ENCODE data around the gene GDF9.

GDF9 gene

GRCh38 chr5:132823481-132824050, 42.7 kb downstream of the GDF9 start:
- no peak overlapping the region for H3K4me3 Mint-ChIP-seq
- H3K9me3 Mint-ChIP-seq: no peaks in the 10 kb centered on the region
- H3K36me3 Mint-ChIP-seq (ENCODE audit: low read depth): no peaks in the 10 kb centered on the region

GRCh38 chr5:132822650-132823480, 43.4 kb downstream of the GDF9 start:
- no peak overlapping the region for H3K4me3 Mint-ChIP-seq
- DNase-seq (no peak), ATAC-seq (peak; percentile 8)
- no peak overlapping the region for H3K27ac Mint-ChIP-seq
- no peaks in the 10 kb centered on the region for H3K9me3 Mint-ChIP-seq
- H3K27me3 Mint-ChIP-seq: peaks cover 66% of the 10 kb centered on the region
- H3K4me1 Mint-ChIP-seq: peaks cover 11% of the 10 kb centered on the region
- no peaks in the 10 kb centered on the region for H3K36me3 Mint-ChIP-seq (ENCODE audit: low read depth)

More at GRCh38 chr5:132823481-132824050, 42.7 kb downstream of the GDF9 start:
- Mint-ChIP-seq H3K27me3 (peaks cover 71% of the 10 kb centered on the region), H3K4me1 (peaks cover 11% of the 10 kb centered on the region), H3K27ac (no peak overlapping the region)
- ATAC-seq (no peak), DNase-seq (no peak)

- no peaks in the 10 kb centered on the region for H3K36me3 Mint-ChIP-seq (ENCODE audit: low read depth)
- H3K27me3 Mint-ChIP-seq: peaks cover 56% of the 10 kb centered on the region
- no peaks in the 10 kb centered on the region for H3K9me3 Mint-ChIP-seq
- peaks cover 11% of the 10 kb centered on the region for H3K4me1 Mint-ChIP-seq
- H3K27ac Mint-ChIP-seq: no peak overlapping the region
- ATAC-seq: no peak
- no peak overlapping the region for H3K4me3 Mint-ChIP-seq
- no peak for DNase-seq
Observed at GRCh38 chr5:132821791-132822190, 44.5 kb downstream of the GDF9 start.

- no peak overlapping the region for H3K27ac Mint-ChIP-seq
- no peak overlapping the region for H3K4me3 Mint-ChIP-seq
- H3K9me3 Mint-ChIP-seq: no peaks in the 10 kb centered on the region
- no peak for DNase-seq
- no peak for ATAC-seq
- peaks cover 52% of the 10 kb centered on the region for H3K27me3 Mint-ChIP-seq
- H3K4me1 Mint-ChIP-seq: peaks cover 11% of the 10 kb centered on the region
- no peaks in the 10 kb centered on the region for H3K36me3 Mint-ChIP-seq (ENCODE audit: low read depth)
Observed at GRCh38 chr5:132821350-132821749, 44.9 kb downstream of the GDF9 start.

GRCh38 chr5:132820162-132820754, 46.0 kb downstream of the GDF9 start:
- ATAC-seq: peak; percentile 90
- H3K9me3 Mint-ChIP-seq: no peaks in the 10 kb centered on the region
- H3K27me3 Mint-ChIP-seq: peaks cover 50% of the 10 kb centered on the region

GRCh38 chr5:132819468-132819867, 46.8 kb downstream of the GDF9 start:
- no peaks in the 10 kb centered on the region for H3K9me3 Mint-ChIP-seq
- peaks cover 11% of the 10 kb centered on the region for H3K4me1 Mint-ChIP-seq
- no peak overlapping the region for H3K27ac Mint-ChIP-seq
- ATAC-seq: no peak
- no peak for DNase-seq
- H3K4me3 Mint-ChIP-seq: peak overlapping the region; percentile 60
- H3K27me3 Mint-ChIP-seq: peaks cover 47% of the 10 kb centered on the region
- no peaks in the 10 kb centered on the region for H3K36me3 Mint-ChIP-seq (ENCODE audit: low read depth)

More at GRCh38 chr5:132820162-132820754, 46.0 kb downstream of the GDF9 start:
- Mint-ChIP-seq H3K27ac (no peak overlapping the region), H3K4me1 (peaks cover 11% of the 10 kb centered on the region), H3K36me3 (ENCODE audit: low read depth) (no peaks in the 10 kb centered on the region), H3K4me3 (peak overlapping the region; percentile 34)
- peak; percentile 94 for DNase-seq

- H3K36me3 Mint-ChIP-seq (ENCODE audit: low read depth): no peaks in the 10 kb centered on the region
- no peak for ATAC-seq
- peaks cover 44% of the 10 kb centered on the region for H3K27me3 Mint-ChIP-seq
Observed at GRCh38 chr5:132817011-132817410, 49.3 kb downstream of the GDF9 start.

GRCh38 chr5:132816554-132816953, 49.7 kb downstream of the GDF9 start:
- H3K27me3 Mint-ChIP-seq: peaks cover 46% of the 10 kb centered on the region
- H3K4me3 Mint-ChIP-seq: no peak overlapping the region
- DNase-seq: no peak
- ATAC-seq: no peak
- H3K9me3 Mint-ChIP-seq: no peaks in the 10 kb centered on the region
- no peak overlapping the region for H3K27ac Mint-ChIP-seq
- H3K4me1 Mint-ChIP-seq: peaks cover 16% of the 10 kb centered on the region
- no peaks in the 10 kb centered on the region for H3K36me3 Mint-ChIP-seq (ENCODE audit: low read depth)

More at GRCh38 chr5:132817011-132817410, 49.3 kb downstream of the GDF9 start:
- Mint-ChIP-seq H3K27ac (no peak overlapping the region), H3K4me3 (no peak overlapping the region), H3K4me1 (peaks cover 16% of the 10 kb centered on the region), H3K9me3 (no peaks in the 10 kb centered on the region)
- no peak for DNase-seq

GRCh38 chr5:132816083-132816482, 50.2 kb downstream of the GDF9 start:
- ATAC-seq: no peak
- H3K36me3 Mint-ChIP-seq (ENCODE audit: low read depth): no peaks in the 10 kb centered on the region

GRCh38 chr5:132815454-132815853, 50.8 kb downstream of the GDF9 start:
- H3K27ac Mint-ChIP-seq: no peak overlapping the region
- DNase-seq: no peak
- H3K36me3 Mint-ChIP-seq (ENCODE audit: low read depth): no peaks in the 10 kb centered on the region
- no peak overlapping the region for H3K4me3 Mint-ChIP-seq
- no peak for ATAC-seq
- H3K9me3 Mint-ChIP-seq: no peaks in the 10 kb centered on the region
- peaks cover 15% of the 10 kb centered on the region for H3K4me1 Mint-ChIP-seq
- H3K27me3 Mint-ChIP-seq: peaks cover 53% of the 10 kb centered on the region

More at GRCh38 chr5:132816083-132816482, 50.2 kb downstream of the GDF9 start:
- H3K27ac Mint-ChIP-seq: no peak overlapping the region
- H3K9me3 Mint-ChIP-seq: no peaks in the 10 kb centered on the region
- no peak overlapping the region for H3K4me3 Mint-ChIP-seq
- peaks cover 48% of the 10 kb centered on the region for H3K27me3 Mint-ChIP-seq
- DNase-seq: no peak
- H3K4me1 Mint-ChIP-seq: peaks cover 16% of the 10 kb centered on the region

- Mint-ChIP-seq H3K36me3 (ENCODE audit: low read depth) (no peaks in the 10 kb centered on the region), H3K4me3 (no peak overlapping the region), H3K27ac (no peak overlapping the region), H3K27me3 (peaks cover 54% of the 10 kb centered on the region), H3K4me1 (peaks cover 9% of the 10 kb centered on the region), H3K9me3 (no peaks in the 10 kb centered on the region)
- ATAC-seq: no peak
- no peak for DNase-seq
Observed at GRCh38 chr5:132814503-132815294, 51.6 kb downstream of the GDF9 start.

GRCh38 chr5:132813599-132814502, 52.4 kb downstream of the GDF9 start:
- DNase-seq (no peak), ATAC-seq (peak; percentile 56)
- Mint-ChIP-seq H3K4me1 (peaks cover 4% of the 10 kb centered on the region), H3K4me3 (no peak overlapping the region), H3K36me3 (ENCODE audit: low read depth) (no peaks in the 10 kb centered on the region), H3K9me3 (no peaks in the 10 kb centered on the region), H3K27me3 (peaks cover 52% of the 10 kb centered on the region), H3K27ac (no peak overlapping the region)

- peaks cover 54% of the 10 kb centered on the region for H3K27me3 Mint-ChIP-seq
Observed at GRCh38 chr5:132812781-132813598, 53.3 kb downstream of the GDF9 start, which contains the start of gene SOWAHA. SOWAHA (plus strand) TSS chr5:132813302; CDS start chr5:132813622, 320 bp downstream.

More at GRCh38 chr5:132812781-132813598, 53.3 kb downstream of the GDF9 start, which contains the start of gene SOWAHA:
- Mint-ChIP-seq H3K9me3 (no peaks in the 10 kb centered on the region), H3K4me3 (peak within 1 kb of the TSS; percentile 63), H3K27ac (no peak within 1 kb of the TSS), H3K36me3 (ENCODE audit: low read depth) (no peaks in the 10 kb centered on the region), H3K4me1 (peaks cover 4% of the 10 kb centered on the region)
- no peak for DNase-seq
- ATAC-seq: peak; percentile 24
